OCI-LY7 (cell line): Measurements from ENCODE around the gene PARVG.

Experiments
- CTCF ChIP-seq: fragments of 200-600 bp; sonication (generic); conservative IDR thresholded peaks from 2 replicates; pipeline ENCODE4 v1.5.1; 2014; ENCODE audit warnings: mild to moderate bottlenecking, antibody characterized with exemption, low read length, moderate library complexity, mixed read lengths
- EZH2phosphoT487 ChIP-seq: fragments of 200-600 bp; sonication (generic); IDR thresholded peaks from 2 replicates; pipeline ENCODE4 v1.6.1; 2018; ENCODE audit warnings: low read depth, borderline replicate concordance, mild to moderate bottlenecking, mixed run types, antibody characterized with exemption, low read length, moderate library complexity, mixed read lengths

- TF ChIP-seq EZH2phosphoT487, result no peak
- no peak for TF ChIP-seq CTCF
Measured at GRCh38 chr22:44184006-44184405, 3.3 kb downstream of the PARVG start.
